Globus pallidus (tissue), 1 donor: ENCODE results near the gene PDE8A.

ENCODE experiments used
- DNase-seq: peaks from one replicate; pipeline ENCODE4 v3.0.0-alpha.2; 2015; ENCODE audit warnings: low spot score

The PDE8A gene

GRCh38 chr15:85091990-85092389 is 110.3 kb downstream of the PDE8A start:
- DNase-seq: peak; percentile 80

DNA sequence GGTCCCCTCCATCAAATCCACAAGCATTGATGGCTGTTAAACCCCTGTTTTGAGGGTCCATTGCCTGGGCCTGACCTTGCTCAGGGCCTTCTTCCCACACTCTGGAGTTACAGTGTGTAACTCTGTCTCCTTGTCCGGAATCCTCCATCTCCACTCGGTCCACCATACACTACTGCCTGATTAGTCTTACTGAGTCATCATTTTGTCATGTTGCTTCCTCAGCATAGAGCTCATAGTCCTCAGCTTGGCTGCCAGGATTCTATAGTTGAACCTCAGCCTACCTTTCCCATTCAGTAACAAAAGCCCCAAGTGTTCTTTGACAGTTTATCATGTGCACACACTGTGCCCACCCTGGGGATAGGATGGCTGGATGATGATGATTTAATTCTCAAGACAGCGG is 113.0 kb downstream of the PDE8A start:
- DNase-seq: no peak

DNA sequence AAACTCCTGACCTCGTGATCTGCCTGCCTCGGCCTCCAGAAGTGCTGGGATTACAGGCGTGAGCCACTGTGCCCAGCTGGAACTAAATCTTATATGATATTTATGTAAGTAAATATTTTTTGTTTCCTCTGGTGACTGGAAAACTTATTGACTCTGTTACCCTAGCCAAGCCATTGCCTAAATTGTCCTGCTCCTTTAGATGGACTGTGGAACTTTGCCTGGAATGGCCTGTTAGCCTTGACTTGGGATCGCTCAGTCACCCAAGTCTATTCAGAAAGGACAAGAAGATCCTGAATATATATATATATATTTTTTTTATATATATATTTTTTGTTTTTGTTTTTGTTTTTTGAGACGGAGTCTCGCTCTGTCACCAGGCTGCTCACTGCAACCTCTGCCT is 113.9 kb downstream of the PDE8A start:
- DNase-seq: no peak

- no peak for DNase-seq
These were observed 115.6 kb downstream of the PDE8A start for GRCh38 chr15:85097250-85097649.

DNA sequence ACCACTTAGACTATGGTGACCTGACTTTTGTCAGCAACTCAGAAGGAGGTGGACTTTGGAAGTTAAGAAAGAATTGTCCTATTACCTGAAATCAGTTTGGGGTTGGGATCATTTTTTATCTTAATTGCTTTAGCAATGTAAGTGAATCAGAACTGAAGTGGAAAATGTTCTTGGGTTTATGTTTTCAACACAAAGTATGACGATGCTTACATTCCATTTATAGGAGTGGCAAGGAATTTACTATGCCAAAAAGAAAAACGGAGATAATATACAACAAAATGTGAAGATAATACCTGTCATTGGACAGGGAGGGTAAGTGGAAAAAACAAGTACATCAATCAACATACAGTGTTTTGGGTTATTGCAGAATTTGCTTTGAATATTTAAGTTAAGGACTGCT is 116.1 kb downstream of the PDE8A start:
- DNase-seq: no peak

- peak; percentile 85 for DNase-seq
These were observed 117.6 kb downstream of the PDE8A start for GRCh38 chr15:85099195-85099803.

GRCh38 chr15:85100186-85100937 is 118.7 kb downstream of the PDE8A start:
- DNase-seq: no peak

GRCh38 chr15:85104584-85104983 is 122.9 kb downstream of the PDE8A start:
- DNase-seq: no peak

- no peak for DNase-seq
These were observed 126.5 kb downstream of the PDE8A start for GRCh38 chr15:85108136-85108535.

GRCh38 chr15:85109333-85109732 is 127.7 kb downstream of the PDE8A start:
- no peak for DNase-seq

DNA sequence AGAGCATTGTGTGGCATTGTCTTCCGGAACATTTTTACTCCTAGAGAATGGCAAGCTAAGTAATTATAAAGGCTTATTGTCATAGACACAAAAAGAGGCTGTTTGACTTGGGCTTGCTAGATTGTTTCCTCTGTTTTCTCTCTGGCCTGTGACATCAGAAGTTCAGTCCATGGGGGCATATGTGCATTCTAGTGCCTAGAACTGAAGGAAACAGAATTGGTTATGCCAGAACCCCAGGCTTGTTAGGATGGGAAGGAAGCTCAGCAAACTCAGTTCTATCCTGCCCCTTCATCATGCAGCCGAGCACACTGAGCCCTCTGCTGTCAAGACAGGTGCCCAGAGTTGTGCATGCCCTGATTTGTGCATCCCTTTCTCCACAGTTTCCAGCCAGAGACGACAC is 131.3 kb downstream of the PDE8A start:
- DNase-seq: peak; percentile 98

GRCh38 chr15:85114886-85115285 is 133.2 kb downstream of the PDE8A start:
- no peak for DNase-seq

GRCh38 chr15:85116066-85116465 is 134.4 kb downstream of the PDE8A start:
- no peak for DNase-seq

DNA sequence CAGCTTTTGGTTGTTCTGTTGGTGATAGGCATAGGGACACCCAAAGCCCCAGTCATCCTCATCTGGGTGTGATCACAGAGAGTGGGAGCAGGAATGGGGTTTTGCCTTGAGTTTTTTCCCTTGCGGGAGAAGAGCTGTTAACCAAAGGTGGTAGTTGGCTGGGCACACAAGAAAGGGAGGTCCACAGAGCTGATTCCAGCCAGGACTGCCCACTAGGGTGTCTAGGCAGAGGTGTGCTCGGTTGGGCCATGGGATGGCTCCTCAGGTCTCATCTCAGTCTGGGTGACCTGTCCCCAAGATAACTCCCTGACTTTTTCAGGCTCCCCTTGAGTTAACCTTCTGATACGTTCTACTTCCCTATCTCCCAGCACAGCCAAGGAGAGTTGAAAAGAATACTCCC is 134.8 kb downstream of the PDE8A start:
- DNase-seq: no peak

DNA sequence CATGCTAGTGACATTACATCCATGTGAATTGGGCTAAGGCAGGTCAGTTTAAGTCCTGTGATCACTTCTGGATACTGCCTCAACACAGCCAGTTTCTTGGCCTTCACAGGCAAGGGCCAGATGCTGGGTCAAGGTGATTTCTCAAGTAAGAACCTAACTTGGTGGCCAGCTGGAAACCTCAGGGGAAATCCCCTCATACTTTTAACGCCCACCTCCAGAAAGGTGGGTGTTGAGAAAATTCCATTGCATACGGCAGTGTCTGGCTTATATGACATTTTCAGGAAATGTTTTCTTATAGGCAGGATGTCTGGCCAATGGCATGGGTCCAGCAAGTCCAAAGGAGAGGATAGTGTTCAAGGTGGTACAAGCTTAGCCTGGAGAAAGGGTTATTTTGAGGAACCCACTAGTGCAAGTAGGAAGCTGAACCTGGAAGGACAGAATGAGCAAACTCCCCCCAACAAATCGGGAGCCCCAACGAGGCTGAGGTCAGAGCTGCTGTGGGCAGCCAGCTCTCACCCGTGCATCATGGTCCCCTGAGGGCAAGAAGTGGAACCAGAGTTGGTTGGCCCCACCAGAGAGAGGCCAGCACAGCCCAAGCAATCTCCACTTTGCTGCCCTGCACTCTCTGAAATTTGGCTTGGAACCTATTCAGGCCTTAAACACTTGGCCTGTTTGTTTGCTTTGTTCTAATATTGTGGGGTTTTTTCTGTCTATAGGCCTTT is 135.4 kb downstream of the PDE8A start:
- no peak for DNase-seq

DNA sequence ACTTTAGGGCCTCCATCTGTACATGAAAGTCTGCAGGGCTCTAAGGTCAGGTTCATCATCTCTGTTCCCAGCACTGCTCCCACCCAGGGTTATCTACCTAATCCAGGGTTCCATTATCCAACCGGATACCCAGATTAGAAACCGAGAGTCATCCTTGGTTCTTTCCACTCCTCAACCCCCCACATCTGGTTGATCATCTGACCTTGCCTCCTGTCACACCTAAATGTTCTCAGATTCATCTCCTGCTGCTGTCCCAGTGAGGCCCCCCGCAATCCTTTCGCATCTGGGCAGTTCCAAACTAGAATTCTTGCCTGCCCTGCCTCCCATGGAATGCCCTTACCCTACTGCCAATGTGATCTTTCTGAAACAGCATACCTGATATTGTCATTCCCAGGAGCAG is 136.5 kb downstream of the PDE8A start:
- no peak for DNase-seq

- DNase-seq: no peak
These were observed 136.9 kb downstream of the PDE8A start for GRCh38 chr15:85118581-85118980.

GRCh38 chr15:85120351-85121113 is 138.9 kb downstream of the PDE8A start:
- peak; percentile 81 for DNase-seq

GRCh38 chr15:85124173-85124572 is 142.5 kb downstream of the PDE8A start:
- DNase-seq: no peak

GRCh38 chr15:85125056-85125661 is 143.5 kb downstream of the PDE8A start:
- DNase-seq: no peak

DNA sequence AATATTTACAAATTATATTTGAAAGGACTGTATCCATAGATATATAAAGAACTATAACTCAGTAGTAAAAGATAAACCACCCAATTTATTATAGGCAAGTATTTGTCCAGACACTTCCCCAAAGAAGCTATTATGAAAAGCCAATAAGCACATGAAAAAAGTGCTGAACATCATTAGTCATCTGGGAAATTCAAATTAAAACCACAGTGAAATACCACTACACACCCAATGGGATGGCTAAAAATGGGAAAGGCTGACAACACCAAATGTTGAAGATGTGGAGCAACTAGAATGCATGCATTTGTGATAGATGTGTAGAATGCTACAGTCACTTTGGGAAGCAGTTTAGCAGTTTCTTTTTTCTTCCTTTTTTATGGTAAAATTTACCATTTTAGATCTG is 147.0 kb downstream of the PDE8A start:
- DNase-seq: no peak

DNA sequence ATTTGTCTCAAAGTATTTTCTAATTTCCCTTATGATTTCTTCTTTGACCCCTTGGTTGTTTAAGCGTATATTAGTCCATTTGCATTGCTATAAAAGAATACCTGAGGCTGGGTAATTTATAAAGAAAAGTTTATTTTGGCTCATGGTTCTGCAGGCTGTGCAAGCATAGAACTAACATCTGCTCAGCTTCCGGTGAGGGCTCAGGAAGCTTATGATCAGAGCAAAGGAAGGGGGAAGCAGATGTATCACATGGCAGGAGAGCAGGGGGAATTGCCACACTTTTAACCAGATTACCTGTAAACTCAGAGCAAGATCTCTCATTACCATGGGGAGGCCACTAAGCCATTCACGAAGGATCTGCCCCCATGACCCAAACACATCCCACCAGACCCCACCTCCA is 148.2 kb downstream of the PDE8A start:
- no peak for DNase-seq
